NCI-H82 treated with DMSO at 0.1 percent for 48 hours (cell line): ENCODE data around the gene ZNF740.
"Not testable (repeated sequence)": the region's sequence is repeated elsewhere in the genome, so short reads cannot be mapped to it uniquely, and the experiment has no call there.

Experiments used
- DNase-seq: peaks from one replicate; lab custom pipeline; 2025; ENCODE audit not compliant: unreplicated experiment; lab: John Stamatoyannopoulos, UW

Gene ZNF740

DNA sequence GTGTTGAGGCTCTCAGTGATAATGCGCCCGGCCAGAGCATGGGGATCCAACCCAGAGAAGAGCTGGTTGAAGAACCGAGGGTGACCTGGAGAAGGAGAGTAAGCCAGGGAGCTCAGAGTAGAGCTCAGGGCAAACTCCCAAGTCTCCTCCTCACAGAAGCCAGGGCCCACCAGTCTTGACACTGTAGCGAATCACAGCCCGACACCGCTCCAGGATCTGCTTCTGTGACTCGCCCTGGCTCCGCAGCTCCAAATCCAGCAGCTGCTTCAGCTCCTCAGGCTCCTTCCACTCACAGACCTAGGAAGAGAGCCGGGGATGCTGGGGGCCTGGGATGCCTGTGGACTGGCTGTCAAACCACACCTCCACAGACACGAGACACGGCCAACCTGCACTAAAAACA is 8.2 kb upstream of the ZNF740 start:
- no peak for DNase-seq

- DNase-seq = no peak
These were observed 7.3 kb upstream of the ZNF740 start for GRCh38 chr12:53173085-53173715.

GRCh38 chr12:53174881-53175491 is 5.5 kb upstream of the ZNF740 start:
- no peak for DNase-seq

DNA sequence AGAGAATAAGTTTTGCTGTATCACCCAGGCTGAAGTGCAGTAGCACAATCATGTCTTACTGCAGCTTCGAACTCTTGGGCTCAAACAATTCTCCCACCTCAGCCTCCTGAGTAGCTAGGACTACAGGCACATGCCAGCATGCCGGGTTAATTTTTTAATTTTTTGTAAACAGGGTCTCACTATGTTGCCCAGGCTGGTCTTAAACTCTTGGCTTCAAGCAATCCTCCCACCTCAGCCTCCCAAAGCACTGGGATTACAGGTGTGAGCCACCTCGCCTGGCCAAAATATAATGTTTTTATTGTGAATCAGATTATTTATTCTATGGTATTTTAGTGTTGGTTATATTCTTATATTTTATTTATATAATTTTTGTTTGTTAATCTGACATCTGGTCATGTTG is 3.8 kb upstream of the ZNF740 start:
- no peak for DNase-seq

DNA sequence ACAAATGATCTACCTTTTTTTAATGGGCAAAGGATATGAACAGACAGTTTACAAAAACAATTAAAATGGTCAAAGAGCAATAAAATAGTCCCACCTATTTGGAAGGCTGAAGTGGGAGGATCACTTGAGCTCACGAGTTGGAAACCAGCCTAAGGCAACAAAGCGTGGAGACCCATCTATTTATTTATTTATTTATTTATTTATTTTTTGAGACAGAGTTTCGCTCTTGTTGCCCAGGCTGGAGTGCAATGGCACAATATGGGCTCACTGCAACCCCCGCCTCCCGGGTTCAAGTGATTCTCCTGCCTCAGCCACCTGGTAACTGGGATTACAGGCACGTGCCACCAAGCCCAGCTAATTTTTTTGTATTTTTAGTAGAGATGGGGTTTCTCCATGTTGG is 3.1 kb upstream of the ZNF740 start:
- not testable (repeated sequence) for DNase-seq

DNA sequence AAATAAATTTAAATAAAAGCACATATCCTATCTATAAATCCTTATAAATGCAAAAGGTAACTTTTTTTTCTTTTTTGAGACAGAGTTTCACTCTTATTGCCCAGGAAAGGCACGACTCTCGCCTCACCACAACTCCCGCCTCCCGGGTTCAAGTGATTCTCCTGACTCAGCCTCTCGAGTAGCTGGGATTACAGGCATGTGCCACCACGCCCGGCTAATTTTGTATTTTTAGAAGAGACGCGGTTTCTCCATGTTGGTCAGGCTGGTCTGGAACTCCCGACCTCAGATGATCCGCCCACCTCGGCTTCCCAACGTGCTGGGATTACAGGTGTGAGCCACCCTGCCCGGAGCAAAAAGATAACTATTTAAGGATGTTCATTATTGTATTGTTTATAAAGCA is 1.7 kb upstream of the ZNF740 start:
- DNase-seq = not testable (repeated sequence)

DNA sequence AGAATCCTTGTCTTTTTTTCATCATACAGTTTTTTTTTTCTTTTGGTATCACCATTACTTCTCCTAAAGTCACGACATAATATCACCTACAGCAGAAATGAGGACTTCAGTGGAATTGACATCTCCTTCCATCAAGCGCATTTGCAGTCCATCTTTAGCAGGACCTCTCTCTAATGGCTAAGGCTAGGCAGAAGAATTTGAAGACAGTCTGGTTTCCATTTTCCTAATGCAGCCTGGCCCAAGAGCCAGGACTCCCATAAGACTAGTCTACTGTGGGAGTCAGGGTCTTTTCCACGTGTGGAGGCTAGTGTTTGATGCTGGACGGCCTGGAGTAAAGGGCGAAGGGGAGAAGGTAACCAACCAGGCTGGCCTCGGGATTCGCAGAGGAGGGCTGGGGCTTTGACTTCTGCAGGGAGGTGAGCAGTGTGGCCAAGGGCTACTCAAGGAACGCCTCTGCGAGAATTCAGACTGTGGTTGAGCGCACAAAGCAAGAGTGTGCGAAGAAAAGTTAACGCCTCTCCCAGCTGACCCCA is 769 bp upstream of the ZNF740 start:
- no peak for DNase-seq

DNA sequence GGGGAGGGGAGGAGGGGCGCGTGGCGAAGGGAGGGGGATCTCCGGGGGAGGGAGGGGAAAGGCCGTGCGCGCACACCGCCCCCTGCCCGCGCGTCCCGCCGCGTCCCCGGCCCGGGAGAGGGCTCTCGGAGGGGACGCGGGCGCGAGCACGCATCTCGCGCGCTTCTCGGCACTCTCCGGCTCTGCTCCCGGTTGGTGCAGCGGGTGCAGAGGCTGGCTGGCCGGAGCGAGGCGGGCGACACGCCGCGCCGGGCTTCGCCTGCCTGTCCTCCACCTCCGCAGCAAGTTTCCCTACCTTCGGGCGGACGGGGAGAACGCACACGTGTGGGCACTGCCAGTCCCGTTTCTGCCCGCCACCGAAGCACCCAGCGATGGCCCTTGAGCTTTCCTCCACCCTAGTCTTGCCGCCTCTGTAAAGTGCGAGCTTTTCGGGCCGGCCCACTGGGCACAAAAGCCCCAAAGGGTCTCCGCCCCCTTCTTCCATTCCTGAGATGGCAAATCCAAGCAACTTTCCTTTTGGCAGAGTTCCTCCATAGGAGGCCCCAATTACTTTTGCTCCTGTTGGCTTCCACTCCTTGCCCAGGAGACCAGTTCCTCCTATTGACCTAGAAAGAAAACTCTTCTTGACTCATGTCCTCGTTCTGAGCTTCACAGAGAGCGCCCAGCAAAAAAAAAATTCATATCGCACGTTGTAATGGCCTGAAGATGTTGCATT is 566 bp downstream of the ZNF740 start:
- peak; percentile 25 for DNase-seq

DNA sequence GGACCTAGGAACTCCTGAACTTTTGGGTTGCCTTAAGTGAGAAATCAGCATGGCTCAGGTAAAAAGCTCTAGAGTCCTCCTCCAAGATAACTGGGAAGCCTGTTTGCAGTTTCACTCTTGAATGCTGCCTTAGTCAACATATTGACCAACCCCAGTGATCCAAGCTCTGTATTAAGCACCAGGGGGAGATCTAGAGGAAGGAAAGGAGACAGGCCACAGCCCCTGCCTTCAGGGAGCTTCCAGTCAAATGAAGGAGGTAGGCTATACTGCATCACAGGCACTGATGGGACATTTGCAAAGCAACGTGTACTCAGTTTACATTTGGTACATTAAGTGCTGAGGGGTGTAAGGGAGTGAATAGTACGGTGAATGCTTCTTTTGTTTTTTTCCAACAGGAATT is 1.4 kb downstream of the ZNF740 start:
- no peak for DNase-seq

GRCh38 chr12:53182903-53183302 is 2.4 kb downstream of the ZNF740 start:
- no peak for DNase-seq

DNA sequence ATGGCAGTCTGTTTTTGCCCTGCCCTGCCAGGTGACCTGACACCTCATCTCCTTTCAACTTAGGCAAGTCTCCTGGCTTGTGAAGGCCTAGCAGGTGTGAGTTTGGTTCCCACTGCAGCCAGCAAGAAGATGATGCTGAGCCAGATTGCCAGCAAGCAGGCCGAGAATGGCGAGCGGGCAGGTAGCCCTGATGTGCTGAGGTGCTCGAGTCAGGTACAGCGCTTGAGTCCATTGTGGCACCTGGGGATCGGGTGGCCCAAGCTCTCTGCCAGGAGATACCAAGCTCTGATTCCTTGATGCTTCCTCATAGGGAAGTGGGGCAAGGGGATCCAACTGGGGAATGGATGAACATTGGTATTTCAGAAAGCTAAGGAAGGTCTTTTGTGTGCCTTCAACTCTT is 4.3 kb downstream of the ZNF740 start:
- no peak for DNase-seq

- DNase-seq = no peak
These were observed 5.1 kb downstream of the ZNF740 start for GRCh38 chr12:53185582-53186153.

DNA sequence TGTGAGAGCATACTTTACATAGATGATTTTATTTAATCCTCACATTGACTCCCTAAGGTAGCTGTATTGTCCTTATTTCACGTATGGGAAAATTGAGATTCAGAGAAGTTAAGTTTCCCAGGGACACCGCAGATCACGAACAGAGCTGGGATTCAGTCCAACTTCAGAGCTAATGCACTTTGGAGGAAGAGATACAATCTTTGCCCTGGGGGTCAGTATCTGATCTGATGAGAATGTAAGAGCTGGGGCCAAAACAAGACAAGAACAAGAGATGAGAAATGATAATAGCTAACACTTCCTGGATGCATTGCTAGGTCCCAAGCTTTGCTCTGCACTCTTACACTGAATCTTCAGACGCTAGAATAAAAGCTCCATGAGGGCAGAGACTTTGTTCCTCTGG is 6.2 kb downstream of the ZNF740 start:
- DNase-seq = no peak

GRCh38 chr12:53187145-53187899 is 6.8 kb downstream of the ZNF740 start:
- DNase-seq = no peak

- no peak for DNase-seq
These were observed 9.7 kb downstream of the ZNF740 start for GRCh38 chr12:53190108-53190729.

DNA sequence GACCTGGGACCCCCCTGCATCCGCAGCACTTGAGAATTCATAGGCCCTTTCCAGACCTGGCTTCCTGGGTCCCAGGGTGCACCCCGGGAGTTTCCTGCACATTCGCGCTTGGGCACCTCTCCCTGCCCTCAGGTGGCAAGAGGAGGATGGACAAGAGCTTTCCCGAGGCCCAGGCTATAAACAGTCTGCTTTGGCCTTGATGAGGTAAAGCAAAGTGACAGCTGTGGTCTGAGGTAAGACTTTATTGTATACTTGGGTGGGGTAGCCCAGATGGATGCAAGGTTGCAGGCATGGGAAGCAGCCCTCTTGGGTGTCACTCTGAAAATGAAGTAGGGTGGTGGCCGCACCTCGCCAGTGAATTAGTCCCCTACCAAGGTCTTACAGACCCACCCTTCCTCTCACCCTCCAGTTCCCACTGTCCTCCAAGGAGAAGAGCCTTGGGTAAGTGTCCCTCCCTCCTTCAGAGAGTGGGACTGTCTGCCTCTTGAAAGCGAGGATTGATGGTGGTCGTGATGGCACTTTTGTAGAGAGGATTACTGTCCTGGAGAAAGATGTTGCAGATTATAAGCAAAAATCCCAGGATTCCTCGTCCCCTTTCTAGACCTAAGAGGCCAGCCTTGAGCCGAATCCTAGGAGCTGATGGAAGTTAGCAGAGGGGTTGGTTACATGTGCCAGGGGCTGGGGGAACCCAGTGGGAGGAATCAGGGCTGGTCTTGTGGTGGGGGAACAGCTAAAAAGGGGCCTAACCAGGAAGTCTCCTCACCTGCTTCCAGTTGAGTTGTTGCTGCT is 10.8 kb downstream of the ZNF740 start:
- no peak for DNase-seq

GRCh38 chr12:53191885-53192530 is 11.5 kb downstream of the ZNF740 start:
- no peak for DNase-seq

DNA sequence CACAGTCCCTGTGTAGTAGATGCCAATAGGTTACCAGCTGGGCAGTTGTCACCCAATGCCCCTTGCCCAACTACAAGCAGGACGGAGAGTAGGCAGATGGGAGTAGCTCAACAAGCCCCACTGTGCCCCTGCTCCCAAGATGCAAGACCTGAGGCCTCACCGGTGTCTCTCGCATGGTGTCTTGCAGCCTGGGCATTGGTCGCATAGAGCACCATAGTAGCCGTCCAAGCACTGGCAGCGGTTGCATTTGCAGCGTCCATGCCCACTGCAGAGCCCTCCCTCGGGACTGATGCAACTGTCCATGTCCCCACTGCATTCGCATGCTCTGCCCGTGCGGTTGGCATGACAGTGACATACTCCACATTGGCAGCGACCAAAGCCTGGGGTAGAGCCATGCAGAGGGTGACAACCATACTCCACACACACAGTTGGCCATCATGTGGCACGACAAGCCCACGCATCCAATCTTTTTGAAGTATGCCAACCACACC is 12.1 kb downstream of the ZNF740 start:
- DNase-seq = no peak

- DNase-seq = no peak
These were observed 12.5 kb downstream of the ZNF740 start for GRCh38 chr12:53193040-53193439.
